Activated naive CD4-positive, alpha-beta T cell treated with Interleukin-2 at 50 U/mL for 16 hours (primary cell): ENCODE data around the gene MIS18BP1.
"Not testable (repeated sequence)": the region's sequence is repeated elsewhere in the genome, so short reads cannot be mapped to it uniquely, and the experiment has no call there.

ENCODE experiments used
- DNase-seq: peaks from one replicate; pipeline ENCODE4 v3.0.0-alpha.2; 2020

MIS18BP1 gene

DNA sequence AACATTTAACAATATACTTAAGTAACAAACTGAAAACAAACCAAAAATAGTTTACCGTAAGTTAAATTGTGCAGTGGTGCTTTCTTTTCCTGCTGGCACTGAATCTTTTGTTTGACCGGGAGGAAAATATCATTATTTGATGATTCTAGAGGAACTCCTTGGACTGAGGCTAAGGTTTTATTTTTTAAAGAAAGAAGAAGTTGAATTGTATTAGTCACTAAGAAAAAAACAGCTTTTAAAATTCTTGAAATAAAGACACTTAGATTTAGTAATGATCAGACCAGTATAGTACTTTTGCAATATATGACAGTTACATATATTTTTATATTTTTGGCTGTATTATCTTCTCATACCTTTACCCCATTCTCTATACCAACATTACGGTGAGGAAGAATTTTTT lies 10.3 kb downstream of the MIS18BP1 start:
- no peak for DNase-seq

DNA sequence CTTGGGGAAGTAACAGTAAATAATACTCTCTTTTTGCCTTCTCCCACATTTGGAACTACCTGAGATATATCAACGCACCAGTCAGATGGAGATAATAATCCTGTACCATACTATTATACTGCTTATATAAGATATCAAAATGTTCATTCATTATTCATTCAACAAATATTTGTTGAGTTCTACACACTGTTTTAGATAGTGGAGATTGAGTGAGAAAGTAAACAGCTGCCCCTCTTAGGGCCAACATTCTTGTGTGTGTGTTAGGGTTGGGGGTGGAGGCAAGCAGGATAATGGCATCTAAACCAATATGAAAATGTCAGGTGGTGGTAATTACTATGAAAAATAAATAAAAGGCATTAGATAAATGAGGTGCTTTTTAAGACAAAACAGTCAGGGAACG lies 14.0 kb downstream of the MIS18BP1 start:
- no peak for DNase-seq

DNA sequence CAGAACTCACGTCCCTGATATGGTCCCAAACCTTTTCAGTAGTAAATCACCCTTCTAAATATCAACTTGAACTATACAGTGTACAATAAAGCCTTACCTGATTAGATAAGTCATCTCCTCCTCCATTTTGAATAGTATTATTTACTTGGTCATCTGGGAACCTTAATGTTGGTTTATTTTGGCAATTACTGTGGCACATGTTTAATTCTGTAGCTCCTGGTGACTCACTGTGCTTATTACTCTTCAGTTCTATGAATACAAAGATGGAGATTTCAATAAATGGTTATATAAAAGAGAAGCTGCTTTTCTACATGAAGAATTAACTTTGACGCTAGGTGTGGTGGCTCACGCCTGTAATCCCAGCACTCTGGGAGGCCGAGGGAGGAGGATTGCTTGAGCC lies 25.4 kb downstream of the MIS18BP1 start:
- DNase-seq: no peak

DNA sequence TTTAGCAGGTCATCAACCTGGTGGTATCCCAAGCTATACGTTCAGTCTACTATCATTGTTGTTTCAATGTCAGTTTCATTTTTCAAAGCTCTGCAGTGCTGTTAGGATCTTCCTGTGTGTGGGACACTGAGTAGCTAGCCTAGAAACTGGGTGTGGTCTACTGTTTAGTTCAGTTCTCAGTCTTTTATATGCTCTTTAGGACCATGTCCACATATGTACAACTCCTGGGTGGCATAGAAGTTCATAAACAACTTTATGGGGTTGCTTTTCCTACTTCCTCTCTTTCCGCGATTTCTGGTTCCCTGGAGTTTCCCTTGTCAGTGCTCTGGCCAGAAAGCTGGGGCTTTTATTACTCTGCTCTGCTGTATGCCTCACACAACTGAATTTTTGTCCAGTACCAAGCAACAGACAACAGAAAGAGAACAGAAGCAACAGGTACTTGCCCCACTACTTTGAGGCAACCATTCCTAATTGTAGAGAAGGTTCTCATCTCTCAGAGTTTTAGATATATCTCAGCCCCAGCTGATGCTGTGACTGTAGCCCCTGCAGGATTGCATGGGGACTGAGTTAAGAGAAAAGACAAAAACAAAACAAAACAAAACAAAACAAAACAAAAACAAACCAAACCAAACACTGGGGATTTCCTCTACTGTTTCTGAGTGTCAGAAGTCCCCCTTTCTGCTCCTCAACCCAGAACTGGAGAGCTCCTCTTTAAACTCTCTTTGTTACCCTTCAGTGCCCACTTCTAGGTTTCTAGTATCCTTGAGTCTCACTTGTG lies 30.3 kb downstream of the MIS18BP1 start:
- DNase-seq: no peak

DNA sequence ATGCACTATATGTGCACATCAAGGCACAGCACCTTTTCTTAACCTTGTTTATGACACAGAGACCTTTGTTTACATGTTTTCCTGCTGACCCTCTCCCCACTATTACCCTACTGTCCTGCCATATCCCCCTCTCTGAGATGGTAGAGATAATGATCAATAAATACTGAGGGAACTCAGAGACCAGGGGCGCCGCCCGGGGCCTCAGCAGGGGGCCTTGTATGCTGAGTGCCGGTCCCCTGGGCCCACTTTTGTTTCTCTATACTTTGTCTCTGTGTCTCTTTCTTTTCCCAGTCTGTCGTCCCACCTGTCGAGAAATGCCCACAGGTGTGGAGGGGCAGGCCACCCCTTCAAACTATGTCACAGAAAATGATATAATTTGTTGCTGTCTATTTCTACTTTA lies 38.7 kb downstream of the MIS18BP1 start:
- DNase-seq: not testable (repeated sequence)

DNA sequence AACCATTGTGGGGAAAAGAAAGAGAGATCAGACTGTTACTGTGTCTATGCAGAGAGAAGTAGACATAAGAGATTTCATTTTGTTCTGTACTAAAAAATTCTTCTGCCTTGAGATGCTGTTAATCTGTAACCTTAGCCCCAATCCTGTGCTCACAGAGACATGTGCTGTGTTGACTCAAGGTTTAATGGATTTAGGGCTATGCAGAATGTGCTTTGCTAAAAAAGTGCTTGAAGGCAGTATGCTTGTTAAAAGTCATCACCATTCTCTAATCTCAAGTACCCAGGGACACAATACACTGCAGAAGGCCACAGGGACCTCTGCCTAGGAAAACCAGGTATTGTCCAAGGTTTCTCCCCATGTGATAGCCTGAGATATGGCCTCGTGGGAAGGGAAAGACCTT lies 39.3 kb downstream of the MIS18BP1 start:
- not testable (repeated sequence) for DNase-seq

DNA sequence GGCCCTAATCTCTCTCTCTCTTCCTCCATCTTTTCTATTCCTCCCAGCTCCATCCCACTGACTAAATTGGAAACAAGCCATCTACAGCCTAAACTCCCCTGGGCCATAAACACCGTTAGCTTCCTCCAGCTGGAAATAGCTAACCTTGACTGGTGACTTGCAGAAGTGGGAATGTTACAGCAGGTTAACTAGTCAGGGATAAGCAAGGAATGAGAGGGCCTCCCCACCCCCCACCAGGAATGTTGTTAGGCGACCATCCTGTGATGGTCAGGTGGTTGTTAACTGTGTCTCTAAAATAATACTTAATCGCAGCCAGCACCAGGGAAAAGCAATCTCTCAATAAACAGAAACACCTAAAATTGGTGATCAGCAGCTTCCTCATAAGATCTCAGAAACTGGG lies 40.8 kb downstream of the MIS18BP1 start:
- no peak for DNase-seq

DNA sequence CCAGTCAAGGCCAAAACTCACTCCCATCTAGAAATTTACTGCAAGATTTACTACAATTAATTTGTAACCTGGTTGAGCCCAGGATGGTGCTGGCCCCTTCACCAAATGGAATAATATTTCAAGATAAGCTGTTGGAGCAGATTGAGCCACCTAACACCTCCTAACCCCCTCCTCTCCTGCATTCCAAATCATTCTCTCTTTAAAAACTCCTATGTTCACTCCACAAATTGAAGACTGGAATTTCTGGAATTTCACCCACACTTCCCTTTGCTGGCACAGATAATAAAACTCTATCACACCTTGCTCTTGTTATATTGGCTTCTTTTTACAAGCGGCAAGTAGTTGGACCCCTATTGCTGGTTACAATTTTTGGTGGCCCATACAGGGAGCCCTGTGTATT lies 41.7 kb downstream of the MIS18BP1 start:
- no peak for DNase-seq

DNA sequence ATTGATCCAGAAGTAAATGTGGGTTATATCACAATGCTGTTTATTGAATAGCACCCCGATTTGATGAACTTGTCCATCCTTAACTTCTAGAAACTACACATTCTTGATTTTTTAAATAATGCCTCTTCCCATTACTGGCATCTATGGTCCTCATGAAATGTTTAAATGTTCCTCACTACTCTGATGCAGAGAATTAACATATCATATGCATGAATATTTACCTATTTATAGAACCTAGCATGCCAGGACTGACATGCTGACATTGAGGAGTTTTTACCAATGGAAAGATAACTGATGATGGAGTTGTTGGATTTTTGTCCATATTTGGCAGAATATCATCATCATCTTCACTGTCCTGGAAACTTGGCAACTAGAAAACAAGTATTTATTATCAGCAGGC lies 42.8 kb downstream of the MIS18BP1 start:
- no peak for DNase-seq

DNA sequence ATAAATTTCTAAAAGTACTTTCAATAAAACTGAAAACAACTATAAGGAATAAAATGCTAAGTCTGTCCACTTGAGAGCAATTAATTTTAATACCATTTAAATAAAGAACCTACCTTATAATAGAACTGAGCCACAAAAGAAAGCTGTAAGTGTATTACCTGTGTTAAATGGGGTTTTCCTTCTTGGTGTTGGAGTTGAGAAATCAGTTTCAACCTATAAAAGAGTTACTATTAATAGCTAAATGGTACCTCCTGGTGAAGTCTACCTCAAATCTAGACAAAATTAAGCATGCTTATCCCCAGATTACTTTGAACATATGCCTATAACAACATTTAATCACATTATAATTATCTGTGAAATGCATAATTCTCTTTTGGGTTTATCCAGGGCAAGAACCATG lies 48.8 kb downstream of the MIS18BP1 start:
- DNase-seq: no peak

DNA sequence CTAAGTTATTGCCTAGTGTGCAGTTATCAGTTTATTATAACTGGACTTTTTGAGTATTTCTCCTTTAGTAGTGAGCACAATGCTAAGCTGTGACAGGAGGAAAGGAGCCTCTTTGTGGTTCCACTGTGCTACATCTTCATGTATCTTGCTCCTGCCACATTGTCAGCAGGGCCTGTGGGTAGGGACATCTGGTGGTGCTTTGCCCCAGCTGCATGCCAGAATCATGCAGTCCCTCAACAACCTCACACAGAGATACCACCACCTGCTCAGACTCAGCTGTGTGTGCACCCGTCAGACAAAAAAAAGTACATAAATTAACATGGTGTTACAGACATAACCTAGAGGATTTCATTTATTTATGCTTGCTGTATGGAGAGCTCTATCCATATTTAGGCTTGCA lies 51.1 kb downstream of the MIS18BP1 start:
- peak; percentile 15 for DNase-seq

DNA sequence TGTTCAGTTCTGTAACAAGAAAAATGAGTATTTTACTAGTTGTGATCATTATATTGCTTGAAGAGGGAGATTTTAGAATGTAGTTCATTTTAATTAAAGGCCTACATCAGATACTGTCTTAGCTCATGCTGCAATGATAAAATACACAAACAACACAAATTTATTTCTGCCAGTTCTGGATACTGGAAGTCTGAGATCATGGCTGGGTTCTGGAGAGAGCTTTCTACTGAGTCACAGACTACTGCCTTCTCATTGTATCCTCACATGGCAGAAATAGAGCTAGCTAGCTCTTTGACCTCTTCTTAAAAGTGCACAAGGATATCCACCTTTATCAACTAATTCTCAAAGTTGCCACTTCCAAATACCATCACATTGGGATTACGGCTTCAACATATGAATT lies 53.8 kb downstream of the MIS18BP1 start:
- no peak for DNase-seq

DNA sequence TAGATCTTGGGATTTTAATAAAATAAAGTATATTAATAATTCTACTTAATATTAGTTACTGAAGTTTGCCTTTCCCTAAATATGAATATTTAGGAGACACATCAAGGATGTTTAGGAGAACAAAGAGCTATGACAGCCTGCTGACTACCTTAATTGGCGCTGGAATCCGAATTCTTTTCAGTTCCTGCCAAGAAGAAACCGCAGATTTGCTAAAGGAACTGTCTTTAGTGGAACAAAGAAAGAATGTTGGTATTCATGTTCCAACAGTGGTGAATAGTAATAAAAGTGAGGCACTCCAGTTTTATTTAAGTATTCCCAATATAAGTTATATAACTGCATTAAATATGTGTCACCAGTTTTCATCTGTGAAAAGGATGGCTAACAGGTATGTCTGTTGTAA lies 54.5 kb downstream of the MIS18BP1 start:
- no peak for DNase-seq

DNA sequence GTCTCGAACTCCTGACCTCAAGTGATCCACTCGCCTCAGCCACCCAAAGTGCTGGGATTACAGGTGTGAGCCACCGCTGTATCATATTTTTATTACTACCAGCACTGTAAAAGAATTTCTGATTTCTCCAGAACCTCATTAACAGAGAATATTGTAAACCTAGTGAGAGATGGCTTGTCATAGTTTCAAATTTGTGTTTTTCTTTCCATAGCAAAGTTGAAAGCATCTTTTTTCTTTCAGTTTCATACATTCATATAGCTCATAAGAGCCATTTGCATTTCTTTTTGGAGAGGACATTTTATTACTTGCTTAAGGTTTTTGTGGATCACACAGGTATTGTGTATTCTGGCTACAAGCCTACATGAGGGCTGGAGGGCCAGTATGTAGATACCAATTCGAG lies 58.0 kb downstream of the MIS18BP1 start:
- DNase-seq: no peak

DNA sequence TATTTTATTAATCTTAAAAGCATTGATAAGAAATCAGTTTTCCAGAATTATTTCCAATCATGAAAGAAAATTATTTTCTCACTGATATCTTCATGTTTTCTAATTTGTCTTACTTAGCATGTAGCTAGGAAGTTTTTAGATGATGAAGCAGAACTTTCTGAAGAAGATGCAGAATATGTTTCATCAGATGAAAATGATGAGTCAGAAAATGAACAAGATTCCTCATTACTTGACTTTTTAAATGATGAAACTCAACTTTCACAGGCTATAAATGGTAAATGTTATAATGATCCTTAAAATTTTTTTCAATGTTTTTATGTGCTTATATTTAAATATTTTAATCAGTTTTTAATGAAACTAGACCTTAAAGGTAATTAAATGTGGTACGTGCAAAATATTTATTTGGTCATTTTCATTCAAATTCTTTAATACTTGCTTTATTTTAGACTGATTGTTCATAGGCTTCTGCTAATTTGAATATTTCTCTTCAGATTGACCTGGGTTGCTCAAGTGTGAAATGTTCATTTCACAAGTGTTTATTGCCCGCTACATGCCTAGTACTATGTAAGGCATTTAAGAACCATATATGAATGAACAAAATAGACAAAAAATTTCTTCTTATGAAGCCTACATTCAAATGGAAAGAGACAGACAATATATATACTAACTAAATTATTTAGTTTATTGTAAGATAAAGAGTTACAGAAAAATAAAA lies 67.7 kb downstream of the MIS18BP1 start:
- no peak for DNase-seq

DNA sequence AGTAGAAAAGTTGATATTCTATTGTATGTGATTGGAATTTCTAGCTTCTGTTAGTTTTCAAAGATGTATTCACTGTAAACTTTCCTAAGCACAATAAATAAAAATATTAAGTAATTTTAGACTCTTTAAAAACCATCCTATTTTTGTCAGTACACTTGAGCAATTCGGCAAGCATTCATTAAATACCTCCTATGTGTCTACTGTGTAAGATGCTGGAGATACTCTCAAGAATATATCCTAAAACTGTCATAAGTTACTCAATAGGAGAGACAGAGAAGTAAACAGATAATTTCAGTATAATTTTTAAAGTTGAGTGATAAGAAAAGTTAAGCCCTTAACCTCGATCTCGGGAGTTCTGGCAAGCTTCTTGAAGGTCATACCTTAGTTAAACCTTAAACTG lies 71.2 kb downstream of the MIS18BP1 start:
- DNase-seq: no peak

DNA sequence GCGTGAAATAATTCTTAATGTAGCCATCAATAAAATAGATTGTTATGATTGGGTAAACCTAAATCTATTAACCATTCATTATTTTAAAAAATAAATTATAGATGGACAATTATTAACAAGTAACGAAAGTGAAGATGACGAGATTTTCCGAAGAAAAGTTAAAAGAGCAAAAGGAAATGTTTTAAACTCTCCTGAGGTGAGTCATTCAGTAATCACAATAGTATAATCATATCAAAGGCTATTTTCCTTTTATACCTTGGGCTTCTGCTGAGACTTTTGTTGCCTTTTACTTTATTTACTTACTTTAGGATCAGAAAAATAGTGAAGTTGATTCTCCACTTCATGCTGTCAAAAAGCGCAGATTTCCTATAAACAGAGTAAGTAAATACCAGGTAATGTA lies 71.7 kb downstream of the MIS18BP1 start:
- no peak for DNase-seq

DNA sequence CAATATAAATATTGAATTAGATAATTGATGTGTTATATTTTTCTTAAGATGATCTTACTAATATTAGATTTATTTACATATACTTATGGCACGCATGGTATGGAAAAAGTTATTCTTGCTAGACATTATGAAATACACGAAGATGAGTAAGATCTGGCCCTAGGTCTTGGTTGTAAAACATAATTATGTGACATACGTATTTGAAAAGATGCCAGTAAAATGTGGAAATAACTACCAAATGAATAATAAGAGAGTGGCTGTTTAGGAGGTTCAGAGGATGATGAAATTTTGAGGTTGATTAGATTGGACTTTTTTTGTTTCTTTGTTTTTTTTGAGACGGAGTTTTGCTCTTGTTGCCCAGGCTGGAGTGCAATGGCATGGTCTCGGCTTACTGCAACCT lies 75.9 kb downstream of the MIS18BP1 start:
- no peak for DNase-seq

DNA sequence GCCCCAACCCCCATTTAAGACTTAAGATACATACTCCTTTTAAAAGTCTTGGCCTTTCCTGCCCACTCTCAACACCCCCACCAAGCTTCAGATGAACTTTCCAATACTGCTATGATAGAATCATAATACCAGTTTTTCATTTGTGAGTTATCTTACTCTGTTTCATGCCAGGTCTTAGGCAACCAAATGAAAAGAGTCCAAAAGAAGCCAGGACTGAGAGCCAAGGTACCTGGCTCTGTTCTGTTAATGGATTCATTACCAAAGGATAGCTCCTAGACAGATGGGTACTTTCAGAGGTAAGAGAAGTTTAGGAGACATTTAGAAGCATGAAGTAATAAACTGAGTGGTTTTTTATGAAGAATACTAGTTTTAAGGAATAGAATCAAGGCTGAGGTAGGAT lies 83.1 kb downstream of the MIS18BP1 start:
- no peak for DNase-seq

DNA sequence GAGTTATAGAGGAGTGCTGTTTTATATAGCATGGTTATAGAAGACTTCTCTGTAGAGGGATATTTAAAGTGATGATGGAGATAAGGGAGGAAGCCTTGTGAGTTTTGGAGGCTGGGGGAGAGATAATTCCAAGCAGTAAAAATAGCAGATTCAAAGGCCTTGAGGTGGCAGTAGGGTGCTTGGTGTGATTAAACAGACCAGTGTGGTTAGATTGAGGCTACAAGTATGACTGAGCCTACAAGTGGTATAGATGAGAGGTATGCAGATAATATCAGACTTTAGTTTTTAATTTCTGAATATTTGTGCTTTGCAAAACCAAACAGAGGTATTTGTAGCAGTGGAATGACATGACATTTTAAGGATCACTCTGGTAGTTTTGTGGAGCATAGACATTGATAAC lies 96.9 kb downstream of the MIS18BP1 start:
- no peak for DNase-seq
